ENCODE results near the gene INKA2. TPM values are rescaled to one million over a fixed set of nuclear protein-coding genes. Genes with fewer than 3 reads are reported as not detected.

Gene INKA2
- total RNA-seq, 1 donor from 2014 or later, result 5.6 TPM

DNA sequence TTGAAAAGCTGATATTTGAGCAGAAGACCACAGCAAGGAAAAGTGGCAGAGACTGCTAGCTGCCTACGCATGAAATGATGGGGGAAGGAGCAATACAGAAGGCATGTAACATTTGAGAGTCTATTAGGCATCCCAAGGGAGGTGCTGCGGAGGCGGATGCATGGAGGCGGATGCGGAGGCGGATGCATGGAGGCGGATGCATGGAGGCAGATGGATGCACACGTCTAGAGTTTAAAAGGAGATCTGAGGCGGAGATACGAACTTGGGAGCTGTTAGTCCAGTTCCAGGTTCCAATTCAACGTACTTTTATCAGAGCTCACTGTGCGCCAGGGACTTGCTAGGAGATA lies 15.8 kb upstream of the INKA2 start:
- DNase-seq (ENCODE audit: low spot score), result peak; percentile 60
- H3K9me3 Mint-ChIP-seq (ENCODE audit: unreplicated experiment), result peaks cover 5% of the 10 kb centered on the region
- peaks cover 23% of the 10 kb centered on the region for H3K4me1 Mint-ChIP-seq (ENCODE audit: unreplicated experiment)
- H3K4me3 Mint-ChIP-seq (ENCODE audit: unreplicated experiment), result peak overlapping the region; percentile 94
- peaks cover 3% of the 10 kb centered on the region for H3K36me3 Mint-ChIP-seq (ENCODE audit: low read depth, unreplicated experiment)
- TF ChIP-seq CTCF (IDR thresholded peaks at IDR 0.05; ENCODE audit: unreplicated experiment), result no peak
- H3K27me3 Mint-ChIP-seq (ENCODE audit: unreplicated experiment), result peaks cover 5% of the 10 kb centered on the region
- H3K27ac Mint-ChIP-seq (ENCODE audit: unreplicated experiment), result peak overlapping the region; percentile 97

GRCh38 chr1:111751906-111752575 lies 12.8 kb upstream of the INKA2 start:
- Mint-ChIP-seq H3K4me3 (ENCODE audit: unreplicated experiment) (no peak overlapping the region), H3K4me1 (ENCODE audit: unreplicated experiment) (peaks cover 27% of the 10 kb centered on the region), H3K9me3 (ENCODE audit: unreplicated experiment) (peaks cover 5% of the 10 kb centered on the region), H3K36me3 (ENCODE audit: low read depth, unreplicated experiment) (no peaks in the 10 kb centered on the region), H3K27me3 (ENCODE audit: unreplicated experiment) (peaks cover 8% of the 10 kb centered on the region), H3K27ac (ENCODE audit: unreplicated experiment) (no peak overlapping the region)
- TF ChIP-seq CTCF (IDR thresholded peaks at IDR 0.05; ENCODE audit: unreplicated experiment), result no peak
- no peak for DNase-seq (ENCODE audit: low spot score)

GRCh38 chr1:111750856-111751255 lies 11.7 kb upstream of the INKA2 start:
- H3K27ac Mint-ChIP-seq (ENCODE audit: unreplicated experiment), result no peak overlapping the region
- no peak for TF ChIP-seq CTCF (IDR thresholded peaks at IDR 0.05; ENCODE audit: unreplicated experiment)
- peaks cover 21% of the 10 kb centered on the region for H3K4me1 Mint-ChIP-seq (ENCODE audit: unreplicated experiment)
- no peak for DNase-seq (ENCODE audit: low spot score)
- no peaks in the 10 kb centered on the region for H3K36me3 Mint-ChIP-seq (ENCODE audit: low read depth, unreplicated experiment)
- H3K27me3 Mint-ChIP-seq (ENCODE audit: unreplicated experiment), result peaks cover 8% of the 10 kb centered on the region
- H3K4me3 Mint-ChIP-seq (ENCODE audit: unreplicated experiment), result no peak overlapping the region
- peaks cover 5% of the 10 kb centered on the region for H3K9me3 Mint-ChIP-seq (ENCODE audit: unreplicated experiment)

- Mint-ChIP-seq H3K36me3 (ENCODE audit: low read depth, unreplicated experiment) (no peaks in the 10 kb centered on the region), H3K9me3 (ENCODE audit: unreplicated experiment) (peaks cover 1% of the 10 kb centered on the region), H3K4me1 (ENCODE audit: unreplicated experiment) (peaks cover 14% of the 10 kb centered on the region), H3K27ac (ENCODE audit: unreplicated experiment) (no peak overlapping the region), H3K27me3 (ENCODE audit: unreplicated experiment) (peaks cover 3% of the 10 kb centered on the region), H3K4me3 (ENCODE audit: unreplicated experiment) (no peak overlapping the region)
- TF ChIP-seq CTCF (IDR thresholded peaks at IDR 0.05; ENCODE audit: unreplicated experiment), result no peak
- DNase-seq (ENCODE audit: low spot score), result no peak
Observed at GRCh38 chr1:111749628-111750027, 10.4 kb upstream of the INKA2 start.

DNA sequence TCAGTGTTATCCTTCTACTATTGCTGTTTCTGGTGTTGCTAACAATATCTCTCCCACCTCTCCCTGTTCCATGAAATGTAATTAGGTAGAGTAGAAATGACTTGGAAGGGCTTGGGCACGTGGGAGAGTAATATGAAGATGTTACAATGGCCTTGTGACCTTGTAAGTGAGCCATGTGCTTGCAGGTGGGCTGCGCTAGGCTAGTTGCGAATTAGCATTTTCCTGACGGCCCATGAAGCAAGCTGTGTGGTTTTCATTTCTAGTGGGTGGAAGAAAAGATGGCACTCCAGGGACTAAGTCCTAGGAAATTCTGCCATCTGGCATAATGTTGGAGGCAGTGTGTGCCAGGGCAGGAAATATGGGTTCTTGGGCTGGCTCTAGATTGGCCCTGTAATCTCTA lies 8.8 kb upstream of the INKA2 start:
- no peak for TF ChIP-seq CTCF (IDR thresholded peaks at IDR 0.05; ENCODE audit: unreplicated experiment)
- Mint-ChIP-seq H3K9me3 (ENCODE audit: unreplicated experiment) (no peaks in the 10 kb centered on the region), H3K27ac (ENCODE audit: unreplicated experiment) (no peak overlapping the region), H3K27me3 (ENCODE audit: unreplicated experiment) (peaks cover 3% of the 10 kb centered on the region), H3K4me1 (ENCODE audit: unreplicated experiment) (peaks cover 7% of the 10 kb centered on the region), H3K4me3 (ENCODE audit: unreplicated experiment) (no peak overlapping the region), H3K36me3 (ENCODE audit: low read depth, unreplicated experiment) (no peaks in the 10 kb centered on the region)
- DNase-seq (ENCODE audit: low spot score), result no peak

Measured in endothelial cell (in vitro differentiated cells).